Mucosa of descending colon (tissue), 3 donors: ENCODE measurements around the gene AXL. TPM values are rescaled to one million over a fixed set of nuclear protein-coding genes. Genes with fewer than 3 reads are reported as not detected.

Experiments
- ATAC-seq: fragments of 200-7000 bp; cut with Tn5 transposase; one replicate; pipeline ENCODE4 v1.9.1; 2020; ENCODE audit warnings: mild to moderate bottlenecking, moderate library complexity
- DNase-seq, 3 donors: peaks; one replicate each; pipeline ENCODE4 v3.0.0-alpha.2; 2020
- H3K36me3 ChIP-seq: fragments of 200-600 bp; one replicate; pipeline ENCODE4 v1.8.0; 2021; ENCODE audit warnings: low read depth, mild to moderate bottlenecking
- H3K4me1 ChIP-seq: fragments of 200-600 bp; one replicate; pipeline ENCODE4 v1.8.0; 2021; ENCODE audit warnings: low read depth, mild to moderate bottlenecking
- H3K4me3 ChIP-seq: fragments of 200-600 bp; one replicate; pipeline ENCODE4 v1.8.0; 2021; ENCODE audit warnings: mild to moderate bottlenecking
- H3K9me3 ChIP-seq: fragments of 200-600 bp; one replicate; pipeline ENCODE4 v1.8.0; 2021; ENCODE audit warnings: mild to moderate bottlenecking
- intact Hi-C, 2 donors: fragments of 100-400 bp; cut with DNase I in 1 of 2; cut with micrococcal nuclease in 1 of 2; formaldehyde crosslinking; loops; one replicate each; pipeline versions ENCODE4 v1.11.0 to v1.11.1; 2022; cut with DNase I, micrococcal nuclease
- total RNA-seq, 3 donors: library from RNA; stranded (reverse); fragmentation: NEBNext Ultra II Directional in 2 of 3; extraction: Animal tissue kit (Norgen Biotek cat#: 25700) in 2 of 3; gene quantifications; one replicate each; pipeline versions ENCODE4 v1.2.1 to v1.2.4, GENCODE V29; 2021 to 2023
- TF ChIP-seq, protein P1 (sequence below): fragments of 200-600 bp; IDR thresholded peaks from one replicate; pipeline ENCODE4 v1.8.0; 2022; ENCODE audit warnings: antibody characterized with exemption, mild to moderate bottlenecking
- donor health status: DM: no; HTN: no; CAD: no; lungs with moderate emphysema.
- donor health status: DM: no; HTN: no; CAD: no.
- donor health status: DM: no; HTN: yes; CAD: no.

The AXL gene
- total RNA-seq, 3 donors from 2014 or later, result 7.3 to 93.6 (median 19.3) TPM

GRCh38 chr19:41235480-41235879 lies 16.5 kb downstream of the AXL start:
- Histone ChIP-seq H3K4me3 (no peak overlapping the region), H3K4me1 (no peaks in the 10 kb centered on the region), H3K36me3 (no peaks in the 10 kb centered on the region), H3K9me3 (no peaks in the 10 kb centered on the region)
- TF ChIP-seq, protein P1, sequence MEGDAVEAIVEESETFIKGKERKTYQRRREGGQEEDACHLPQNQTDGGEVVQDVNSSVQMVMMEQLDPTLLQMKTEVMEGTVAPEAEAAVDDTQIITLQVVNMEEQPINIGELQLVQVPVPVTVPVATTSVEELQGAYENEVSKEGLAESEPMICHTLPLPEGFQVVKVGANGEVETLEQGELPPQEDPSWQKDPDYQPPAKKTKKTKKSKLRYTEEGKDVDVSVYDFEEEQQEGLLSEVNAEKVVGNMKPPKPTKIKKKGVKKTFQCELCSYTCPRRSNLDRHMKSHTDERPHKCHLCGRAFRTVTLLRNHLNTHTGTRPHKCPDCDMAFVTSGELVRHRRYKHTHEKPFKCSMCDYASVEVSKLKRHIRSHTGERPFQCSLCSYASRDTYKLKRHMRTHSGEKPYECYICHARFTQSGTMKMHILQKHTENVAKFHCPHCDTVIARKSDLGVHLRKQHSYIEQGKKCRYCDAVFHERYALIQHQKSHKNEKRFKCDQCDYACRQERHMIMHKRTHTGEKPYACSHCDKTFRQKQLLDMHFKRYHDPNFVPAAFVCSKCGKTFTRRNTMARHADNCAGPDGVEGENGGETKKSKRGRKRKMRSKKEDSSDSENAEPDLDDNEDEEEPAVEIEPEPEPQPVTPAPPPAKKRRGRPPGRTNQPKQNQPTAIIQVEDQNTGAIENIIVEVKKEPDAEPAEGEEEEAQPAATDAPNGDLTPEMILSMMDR, result no peak
- DNase-seq (no peak), ATAC-seq (no peak)
- intact Hi-C loops, result no loop called here

- H3K4me3 ChIP-seq, result no peak overlapping the region
- intact Hi-C loops, result no loop called here
- no peaks in the 10 kb centered on the region for H3K9me3 ChIP-seq
- DNase-seq, result no peak
- TF ChIP-seq, protein P1, result no peak
- ATAC-seq, result no peak
- no peaks in the 10 kb centered on the region for H3K36me3 ChIP-seq
- no peaks in the 10 kb centered on the region for H3K4me1 ChIP-seq
These were observed 19.2 kb downstream of the AXL start for GRCh38 chr19:41238244-41238643.

DNA sequence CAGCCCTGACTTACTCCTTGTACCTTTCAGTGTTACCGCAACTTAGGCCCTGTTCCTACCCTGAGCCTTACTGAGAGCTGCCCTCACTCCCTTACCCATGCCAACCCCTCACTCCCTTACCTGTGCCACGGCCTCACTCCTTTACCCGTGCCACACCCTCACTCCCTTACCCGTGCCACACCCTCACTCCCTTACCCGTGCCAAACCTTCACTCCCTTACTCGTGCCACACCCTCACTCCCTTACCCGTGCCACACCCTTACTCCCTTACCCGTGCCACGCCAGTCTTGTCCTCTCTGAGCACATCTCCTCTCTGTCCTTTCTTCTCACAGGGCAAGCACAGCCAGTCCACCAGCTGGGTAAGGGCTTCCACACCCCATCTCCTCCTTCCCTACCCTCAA lies 20.3 kb downstream of the AXL start:
- ATAC-seq (peak; percentile 67), DNase-seq (no peak)
- TF ChIP-seq, protein P1, result no peak
- no peaks in the 10 kb centered on the region for H3K36me3 ChIP-seq
- intact Hi-C loops, result no loop called here
- H3K9me3 ChIP-seq, result no peaks in the 10 kb centered on the region
- no peaks in the 10 kb centered on the region for H3K4me1 ChIP-seq
- no peak overlapping the region for H3K4me3 ChIP-seq

GRCh38 chr19:41239961-41240574 lies 21.0 kb downstream of the AXL start:
- DNase-seq (no peak), ATAC-seq (no peak)
- Histone ChIP-seq H3K4me3 (no peak overlapping the region), H3K36me3 (no peaks in the 10 kb centered on the region), H3K9me3 (no peaks in the 10 kb centered on the region), H3K4me1 (no peaks in the 10 kb centered on the region)
- TF ChIP-seq, protein P1, result no peak
- intact Hi-C loops, result no loop called here

DNA sequence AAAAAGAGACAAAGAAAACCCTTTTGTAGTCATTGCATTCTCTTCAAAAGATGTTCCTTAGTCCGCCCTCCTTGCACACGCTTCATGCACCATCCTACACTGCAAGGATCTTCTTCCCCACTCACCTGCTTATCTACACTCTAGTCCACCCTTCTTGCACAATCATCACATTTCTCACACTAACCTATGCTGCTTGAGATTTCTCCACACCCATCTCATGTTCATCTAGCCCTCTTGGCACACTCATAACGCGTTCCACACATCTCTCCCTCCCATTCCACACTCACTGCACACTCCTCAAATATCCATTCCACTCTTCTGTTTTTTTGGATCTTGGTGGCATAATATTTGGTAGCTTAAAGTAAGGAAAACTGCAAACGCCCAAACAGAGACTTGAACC lies 22.8 kb downstream of the AXL start:
- intact Hi-C loops, result no loop called here
- DNase-seq, result no peak
- Histone ChIP-seq H3K9me3 (no peaks in the 10 kb centered on the region), H3K4me3 (no peak overlapping the region), H3K4me1 (no peaks in the 10 kb centered on the region), H3K36me3 (no peaks in the 10 kb centered on the region)
- ATAC-seq, result no peak
- TF ChIP-seq, protein P1, result no peak

GRCh38 chr19:41244117-41244516 lies 25.1 kb downstream of the AXL start:
- DNase-seq (no peak), ATAC-seq (no peak)
- Histone ChIP-seq H3K9me3 (no peaks in the 10 kb centered on the region), H3K4me3 (no peak overlapping the region), H3K4me1 (no peaks in the 10 kb centered on the region), H3K36me3 (no peaks in the 10 kb centered on the region)
- intact Hi-C loops, result no loop called here
- TF ChIP-seq, protein P1, result no peak
